Activated CD8-positive, alpha-beta T cell treated with anti-CD3 and anti-CD28 coated beads for 36 hours (primary cell): ENCODE data around the gene RTL1. TPM values are rescaled to one million over a fixed set of nuclear protein-coding genes. Genes with fewer than 3 reads are reported as not detected.

Experiments used
- ATAC-seq: fragments of 200-7000 bp; cut with Tn5 transposase; one replicate; pipeline ENCODE4 v1.10.0; 2021; ENCODE audit warnings: mild to moderate bottlenecking, moderate library complexity
- CTCF ChIA-PET: fragments of 350-600 bp; sonication (Branson Sonifier 250); formaldehyde crosslinking; loops from one replicate; lab custom pipeline; 2021; ENCODE audit warnings: antibody characterized with exemption; lab: Charles Lee
- POLR2A ChIA-PET: fragments of 350-600 bp; sonication (Branson Sonifier 250); formaldehyde crosslinking; loops from one replicate; lab custom pipeline; 2021; ENCODE audit warnings: antibody characterized with exemption; lab: Charles Lee
- DNase-seq: peaks from one replicate; pipeline ENCODE4 v3.0.0-alpha.2; 2020
- H3K27ac Mint-ChIP-seq: one replicate; pipeline ENCODE4 v1.8.0; 2021; ENCODE audit warnings: mild to moderate bottlenecking, mixed read lengths
- H3K27me3 Mint-ChIP-seq: one replicate; pipeline ENCODE4 v1.8.0; 2021; ENCODE audit warnings: mixed read lengths
- H3K36me3 Mint-ChIP-seq: one replicate; pipeline ENCODE4 v1.8.0; 2021; ENCODE audit warnings: low read depth, mixed read lengths
- H3K4me1 Mint-ChIP-seq: one replicate; pipeline ENCODE4 v1.8.0; 2021; ENCODE audit warnings: low read depth, mixed read lengths
- H3K4me3 Mint-ChIP-seq: one replicate; pipeline ENCODE4 v1.8.0; 2021; ENCODE audit warnings: mild to moderate bottlenecking, moderate library complexity, mixed read lengths
- H3K9me3 Mint-ChIP-seq: one replicate; pipeline ENCODE4 v1.8.0; 2021; ENCODE audit warnings: mixed read lengths
- CTCF ChIP-seq: fragments of 200-600 bp; IDR thresholded peaks from one replicate; pipeline ENCODE4 v1.8.0; 2022; ENCODE audit warnings: antibody characterized with exemption, mild to moderate bottlenecking
- intact Hi-C: fragments of 100-400 bp; cut with micrococcal nuclease; formaldehyde crosslinking; loops from one replicate; pipeline ENCODE4 v1.10.0; 2022
- total RNA-seq, 2 experiments: library from RNA; stranded (reverse); gene quantifications; one replicate each; pipeline ENCODE4 v1.2.3, GENCODE V29; 2021

RTL1 gene
- total RNA-seq, 2 experiments from 2014 or later = not detected

- Mint-ChIP-seq H3K36me3 (no peaks in the 10 kb centered on the region), H3K9me3 (no peaks in the 10 kb centered on the region), H3K27ac (no peak overlapping the region), H3K4me1 (no peaks in the 10 kb centered on the region), H3K4me3 (no peak overlapping the region), H3K27me3 (peaks cover 7% of the 10 kb centered on the region)
- CTCF ChIA-PET = no interaction called here
- TF ChIP-seq CTCF = no peak
- POLR2A ChIA-PET = no interaction called here
- DNase-seq (no peak), ATAC-seq (no peak)
- intact Hi-C loops = no loop called here
These were observed 11.1 kb upstream of the RTL1 start for GRCh38 chr14:100914597-100915021.

GRCh38 chr14:100911665-100912316 is 8.3 kb upstream of the RTL1 start:
- CTCF ChIA-PET = no interaction called here

GRCh38 chr14:100910888-100911664 is 7.6 kb upstream of the RTL1 start:
- CTCF ChIA-PET = no interaction called here
- POLR2A ChIA-PET = no interaction called here
- H3K4me1 Mint-ChIP-seq = no peaks in the 10 kb centered on the region
- DNase-seq (no peak), ATAC-seq (no peak)
- peaks cover 7% of the 10 kb centered on the region for H3K27me3 Mint-ChIP-seq
- H3K36me3 Mint-ChIP-seq = no peaks in the 10 kb centered on the region
- H3K9me3 Mint-ChIP-seq = no peaks in the 10 kb centered on the region
- H3K4me3 Mint-ChIP-seq = no peak overlapping the region
- TF ChIP-seq CTCF = no peak
- no peak overlapping the region for H3K27ac Mint-ChIP-seq
- intact Hi-C loops = no loop called here

More at GRCh38 chr14:100911665-100912316, 8.3 kb upstream of the RTL1 start:
- Mint-ChIP-seq H3K4me3 (no peak overlapping the region), H3K4me1 (no peaks in the 10 kb centered on the region), H3K36me3 (no peaks in the 10 kb centered on the region), H3K27ac (no peak overlapping the region), H3K27me3 (peaks cover 7% of the 10 kb centered on the region), H3K9me3 (no peaks in the 10 kb centered on the region)
- no peak for DNase-seq
- POLR2A ChIA-PET = no interaction called here
- ATAC-seq = no peak
- intact Hi-C loops = no loop called here
- no peak for TF ChIP-seq CTCF

- no peak overlapping the region for H3K27ac Mint-ChIP-seq
- ChIA-PET POLR2A (no interaction called here), CTCF (no interaction called here)
- H3K4me3 Mint-ChIP-seq = no peak overlapping the region
- no peak for ATAC-seq
- TF ChIP-seq CTCF = no peak
- H3K4me1 Mint-ChIP-seq = no peaks in the 10 kb centered on the region
- intact Hi-C loops = no loop called here
- H3K9me3 Mint-ChIP-seq = no peaks in the 10 kb centered on the region
- DNase-seq = no peak
- H3K27me3 Mint-ChIP-seq = peaks cover 8% of the 10 kb centered on the region
- no peaks in the 10 kb centered on the region for H3K36me3 Mint-ChIP-seq
These were observed 5.9 kb upstream of the RTL1 start for GRCh38 chr14:100909439-100909838.

GRCh38 chr14:100907240-100907639 is 3.7 kb upstream of the RTL1 start:
- H3K4me1 Mint-ChIP-seq = no peaks in the 10 kb centered on the region
- ChIA-PET POLR2A (no interaction called here), CTCF (no interaction called here)
- H3K9me3 Mint-ChIP-seq = no peaks in the 10 kb centered on the region
- ATAC-seq (no peak), DNase-seq (no peak)
- H3K27me3 Mint-ChIP-seq = peaks cover 15% of the 10 kb centered on the region
- no peak overlapping the region for H3K4me3 Mint-ChIP-seq
- H3K36me3 Mint-ChIP-seq = no peaks in the 10 kb centered on the region
- no peak for TF ChIP-seq CTCF
- H3K27ac Mint-ChIP-seq = no peak overlapping the region
- intact Hi-C loops = no loop called here
